NT2/D1 (cell line): ENCODE data around the gene GDNF.

Experiments used
- SUZ12 ChIP-seq: IDR thresholded peaks from 2 replicates; pipeline ENCODE4 v1.6.1; 2011; ENCODE audit not compliant: insufficient read length, insufficient read depth; ENCODE audit errors: extremely low read depth
- YY1 ChIP-seq: IDR thresholded peaks from 2 replicates; pipeline ENCODE4 v1.6.1; 2011; ENCODE audit not compliant: insufficient read length, insufficient read depth
- ZNF274 ChIP-seq: IDR thresholded peaks from 2 replicates; pipeline ENCODE4 v1.6.1; 2011; ENCODE audit warnings: mild to moderate bottlenecking, low read depth, low read length

DNA sequence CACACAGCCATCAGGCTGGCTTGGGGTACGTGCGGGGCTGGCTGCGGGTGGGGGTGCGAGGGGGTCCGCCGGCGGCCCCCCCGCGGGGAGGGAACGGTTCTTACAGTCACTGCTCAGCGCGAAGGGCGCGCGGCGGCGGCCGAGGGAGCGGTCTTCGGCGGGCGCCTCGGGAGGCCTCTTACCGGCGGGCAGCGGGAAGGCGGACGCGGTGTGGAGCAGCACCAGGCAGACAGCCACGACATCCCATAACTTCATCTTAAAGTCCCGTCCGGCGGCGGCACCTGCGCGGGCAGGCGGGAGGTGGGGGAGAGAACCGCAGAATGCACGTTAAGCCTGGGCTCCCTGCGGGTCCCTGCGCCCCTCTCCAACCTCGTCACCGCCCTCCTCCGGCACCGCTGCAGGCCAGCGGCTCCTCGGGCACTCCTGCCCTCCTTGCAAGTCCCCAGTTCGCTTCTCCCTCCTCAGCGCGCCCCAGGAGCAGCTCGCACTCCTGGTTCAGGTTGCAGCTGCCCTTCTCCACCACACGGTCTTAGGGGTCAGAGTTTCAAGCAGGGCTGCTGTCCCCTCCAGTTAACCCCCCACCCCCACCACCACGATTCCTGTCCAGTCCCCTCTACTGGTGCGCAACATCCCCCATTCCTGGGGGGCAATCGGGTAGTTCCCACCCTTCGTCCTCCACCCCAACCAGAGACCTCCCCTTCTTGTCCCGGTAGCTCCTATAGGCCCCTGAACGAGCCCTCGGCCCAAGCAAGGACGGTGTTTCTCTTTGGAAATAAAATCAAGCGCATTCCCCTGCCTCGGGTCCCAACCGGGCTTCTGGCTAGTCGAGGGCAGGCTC is 5.1 kb downstream of the GDNF start:
- TF ChIP-seq YY1 (no peak), SUZ12 (no peak), ZNF274 (no peak)
